ENCODE measurements around the gene LMX1B.
A peak's percentile ranks its signal among the peaks of the same experiment; 100 is the strongest.

LMX1B gene

DNA sequence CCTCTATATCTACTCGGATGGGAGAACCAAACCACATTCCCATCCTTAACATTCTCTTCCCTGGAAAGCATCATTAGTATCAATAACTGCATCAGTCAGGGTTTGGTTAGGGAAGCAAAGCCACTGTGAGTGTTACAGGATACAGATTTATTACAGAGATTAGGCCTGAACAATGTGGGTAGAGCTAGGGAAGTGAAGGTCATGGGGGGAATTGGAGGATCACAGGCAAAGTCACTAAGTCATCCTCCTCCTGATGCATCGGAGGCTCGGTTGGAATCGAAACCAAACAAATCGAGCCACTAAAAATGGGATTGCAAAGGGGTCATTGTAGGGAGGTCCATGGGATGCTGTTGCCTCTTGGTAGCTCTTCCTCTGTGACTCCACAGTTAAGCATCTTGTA lies 129.3 kb downstream of the LMX1B start:
- FAIRE-seq, result no peak
- TF ChIP-seq POLR2AphosphoS5 (IDR thresholded peaks at IDR 0.05; ENCODE audit: low read depth, low read length) (no peak), PAX5 (IDR thresholded peaks at IDR 0.05; ENCODE audit: insufficient read depth, low read length, severe bottlenecking) (no peak), TAF1 (IDR thresholded peaks at IDR 0.05; ENCODE audit: low read depth, low read length) (no peak), POU2F2 (IDR thresholded peaks at IDR 0.05; ENCODE audit: low read depth, low read length) (no peak)
- DNase-seq (ENCODE audit: insufficient read length, low spot score), result no peak

DNA sequence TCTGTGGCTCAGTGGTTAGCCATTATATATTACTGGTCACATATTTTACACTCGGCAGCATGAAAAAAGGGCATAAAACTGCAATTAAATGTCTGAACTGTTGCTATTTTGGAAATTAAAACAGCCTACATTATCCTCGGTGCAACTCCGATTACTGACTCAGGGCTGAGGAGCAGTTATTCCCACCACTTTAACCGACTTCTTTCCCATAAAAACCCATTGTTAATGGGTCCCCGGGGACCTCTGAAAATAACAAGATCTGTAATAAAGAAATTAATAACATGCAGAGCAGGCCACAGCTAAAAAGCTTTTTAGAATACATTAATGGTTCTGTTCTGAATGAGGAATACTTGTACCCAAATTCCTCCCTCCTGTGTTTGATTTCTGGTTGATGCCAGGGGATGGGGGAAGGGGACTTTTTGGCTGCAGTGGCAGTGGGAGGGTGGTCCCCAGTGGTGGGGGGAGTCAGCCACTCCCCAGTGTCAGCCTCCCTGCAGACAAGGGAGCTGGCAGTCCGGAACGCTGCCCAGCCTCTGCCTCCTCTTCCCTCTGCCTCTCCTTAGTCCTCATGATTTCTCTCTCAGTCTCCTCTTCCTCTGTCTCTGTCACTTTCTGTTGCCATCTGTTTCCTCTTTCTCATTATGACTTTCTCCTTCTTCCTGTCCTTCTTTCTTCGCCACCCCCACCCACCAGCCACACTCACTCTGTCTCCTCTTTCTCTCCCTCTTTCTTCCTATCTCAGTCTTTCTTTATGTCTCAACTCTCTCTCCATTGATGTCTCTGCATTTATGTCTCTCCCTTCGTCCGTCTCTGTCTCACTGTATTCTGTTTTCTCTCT lies 132.1 kb downstream of the LMX1B start:
- TF ChIP-seq TAF1 (IDR thresholded peaks at IDR 0.05; ENCODE audit: low read depth, low read length) (no peak), POU2F2 (IDR thresholded peaks at IDR 0.05; ENCODE audit: low read depth, low read length) (no peak), POLR2A (IDR thresholded peaks at IDR 0.05; ENCODE audit: low read depth, low read length) (no peak), POLR2AphosphoS5 (IDR thresholded peaks at IDR 0.05; ENCODE audit: low read depth, low read length) (no peak), SPI1 (IDR thresholded peaks at IDR 0.05; ENCODE audit: low read depth, low read length) (no peak), PAX5 (IDR thresholded peaks at IDR 0.05; ENCODE audit: insufficient read depth, low read length, severe bottlenecking) (no peak)
- FAIRE-seq, result peak; percentile 72
- no peak for DNase-seq (ENCODE audit: insufficient read length, low spot score)

All from GM12891 (cell line).